Endothelial cell (in vitro differentiated cells): Measurements from ENCODE around the gene SLC22A4. TPM values are rescaled to one million over a fixed set of nuclear protein-coding genes. Genes with fewer than 3 reads are reported as not detected.

Source experiments
- DNase-seq: peaks from one replicate; pipeline ENCODE4 v3.0.0; 2021; ENCODE audit warnings: low spot score
- H3K27ac Mint-ChIP-seq: one replicate; pipeline ENCODE4 v1.8.0; 2021; ENCODE audit warnings: mixed read lengths, inconsistent platforms; ENCODE audit not compliant: unreplicated experiment
- H3K27me3 Mint-ChIP-seq: one replicate; pipeline ENCODE4 v1.8.0; 2021; ENCODE audit warnings: mild to moderate bottlenecking, moderate library complexity, mixed read lengths, inconsistent platforms; ENCODE audit not compliant: unreplicated experiment
- H3K36me3 Mint-ChIP-seq: one replicate; pipeline ENCODE4 v1.8.0; 2021; ENCODE audit warnings: mild to moderate bottlenecking, low read depth, mixed read lengths, inconsistent platforms; ENCODE audit not compliant: unreplicated experiment
- H3K4me1 Mint-ChIP-seq: one replicate; pipeline ENCODE4 v1.8.0; 2021; ENCODE audit warnings: mild to moderate bottlenecking, mixed read lengths, inconsistent platforms; ENCODE audit not compliant: unreplicated experiment
- H3K4me3 Mint-ChIP-seq: one replicate; pipeline ENCODE4 v1.8.0; 2021; ENCODE audit warnings: mild to moderate bottlenecking, mixed read lengths, inconsistent platforms; ENCODE audit not compliant: unreplicated experiment
- H3K9me3 Mint-ChIP-seq: one replicate; pipeline ENCODE4 v1.8.0; 2021; ENCODE audit warnings: mixed read lengths, inconsistent platforms; ENCODE audit not compliant: unreplicated experiment
- CTCF ChIP-seq: fragments of 200-600 bp; sonication (generic); IDR thresholded peaks from one replicate; pipeline ENCODE4 v1.5.0; 2021; ENCODE audit warnings: antibody characterized with exemption; ENCODE audit not compliant: unreplicated experiment
- total RNA-seq: library from RNA; stranded (reverse); fragmentation: NEBNext Ultra II Directional; extraction: Animal tissue kit (Norgen Biotek cat#: 25700); gene quantifications from one replicate; pipeline ENCODE4 v1.2.1, GENCODE V29; 2021; ENCODE audit not compliant: unreplicated experiment

Gene SLC22A4
- total RNA-seq, 1 donor from 2014 or later = 0.13 TPM

- no peak overlapping the region for H3K4me3 Mint-ChIP-seq
- H3K9me3 Mint-ChIP-seq = no peaks in the 10 kb centered on the region
- no peak for TF ChIP-seq CTCF
- no peak overlapping the region for H3K27ac Mint-ChIP-seq
- H3K27me3 Mint-ChIP-seq = peaks cover 2% of the 10 kb centered on the region
- H3K4me1 Mint-ChIP-seq = peaks cover 17% of the 10 kb centered on the region
- no peak for DNase-seq
- H3K36me3 Mint-ChIP-seq = no peaks in the 10 kb centered on the region
Observed at GRCh38 chr5:132319975-132320374, 25.8 kb downstream of the SLC22A4 start.

- H3K27ac Mint-ChIP-seq = no peak overlapping the region
- DNase-seq = no peak
- H3K36me3 Mint-ChIP-seq = no peaks in the 10 kb centered on the region
- peaks cover 2% of the 10 kb centered on the region for H3K27me3 Mint-ChIP-seq
- H3K9me3 Mint-ChIP-seq = no peaks in the 10 kb centered on the region
- no peak overlapping the region for H3K4me3 Mint-ChIP-seq
- no peak for TF ChIP-seq CTCF
- H3K4me1 Mint-ChIP-seq = peaks cover 13% of the 10 kb centered on the region
Observed at GRCh38 chr5:132321109-132321721, 27.0 kb downstream of the SLC22A4 start.

GRCh38 chr5:132322266-132322665 is 28.1 kb downstream of the SLC22A4 start:
- no peaks in the 10 kb centered on the region for H3K9me3 Mint-ChIP-seq
- TF ChIP-seq CTCF = no peak
- no peaks in the 10 kb centered on the region for H3K36me3 Mint-ChIP-seq
- DNase-seq = peak; percentile 17
- peaks cover 2% of the 10 kb centered on the region for H3K27me3 Mint-ChIP-seq
- H3K4me1 Mint-ChIP-seq = peaks cover 11% of the 10 kb centered on the region
- H3K4me3 Mint-ChIP-seq = peak overlapping the region; percentile 6
- H3K27ac Mint-ChIP-seq = peak overlapping the region; percentile 4

GRCh38 chr5:132323202-132323601 is 29.0 kb downstream of the SLC22A4 start:
- Mint-ChIP-seq H3K4me1 (peaks cover 11% of the 10 kb centered on the region), H3K4me3 (no peak overlapping the region), H3K27ac (no peak overlapping the region)

More at GRCh38 chr5:132323202-132323601, 29.0 kb downstream of the SLC22A4 start:
- no peak for DNase-seq
- H3K27me3 Mint-ChIP-seq = peaks cover 2% of the 10 kb centered on the region
- TF ChIP-seq CTCF = no peak
- H3K9me3 Mint-ChIP-seq = no peaks in the 10 kb centered on the region
- H3K36me3 Mint-ChIP-seq = no peaks in the 10 kb centered on the region
